GM21381 (cell line): Measurements from ENCODE around the gene FXYD4.
"Not testable (repeated sequence)": the region's sequence is repeated elsewhere in the genome, so short reads cannot be mapped to it uniquely, and the experiment has no call there.

Source experiments
- ATAC-seq: cut with Tn5 transposase; IDR thresholded peaks from one replicate; pipeline ENCODE4 v1.9.1; 2021; ENCODE audit warnings: mild to moderate bottlenecking, moderate library complexity; ENCODE audit not compliant: unreplicated experiment

Gene FXYD4, protein sequence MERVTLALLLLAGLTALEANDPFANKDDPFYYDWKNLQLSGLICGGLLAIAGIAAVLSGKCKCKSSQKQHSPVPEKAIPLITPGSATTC

GRCh38 chr10:43371418-43371817, at the start of gene FXYD4:
Gene FXYD4, plus strand, starts transcription at chr10:43371636. Its CDS starts 2,111 bp downstream, at chr10:43373747.
- no peak for ATAC-seq

DNA sequence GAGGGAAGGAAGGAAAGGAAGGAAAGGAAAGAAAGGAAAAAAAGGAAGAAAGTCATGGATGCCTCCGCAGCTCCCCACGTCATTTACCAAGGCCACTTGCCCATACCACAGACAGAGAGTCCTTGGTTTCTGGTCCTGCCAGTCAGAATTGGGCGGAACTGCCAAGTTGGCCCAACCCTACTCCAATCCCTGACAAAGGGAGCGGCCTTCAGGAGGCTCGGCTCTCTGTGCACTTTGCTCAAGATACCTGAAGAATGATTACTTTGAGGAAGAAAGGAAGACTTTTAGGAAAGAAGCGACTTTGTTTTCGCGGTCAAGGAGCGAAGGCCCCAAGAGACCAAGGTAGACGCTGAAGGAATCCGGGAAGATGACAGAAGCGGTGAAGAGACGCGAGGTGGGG, 49.1 kb upstream of the FXYD4 start:
- no peak for ATAC-seq

DNA sequence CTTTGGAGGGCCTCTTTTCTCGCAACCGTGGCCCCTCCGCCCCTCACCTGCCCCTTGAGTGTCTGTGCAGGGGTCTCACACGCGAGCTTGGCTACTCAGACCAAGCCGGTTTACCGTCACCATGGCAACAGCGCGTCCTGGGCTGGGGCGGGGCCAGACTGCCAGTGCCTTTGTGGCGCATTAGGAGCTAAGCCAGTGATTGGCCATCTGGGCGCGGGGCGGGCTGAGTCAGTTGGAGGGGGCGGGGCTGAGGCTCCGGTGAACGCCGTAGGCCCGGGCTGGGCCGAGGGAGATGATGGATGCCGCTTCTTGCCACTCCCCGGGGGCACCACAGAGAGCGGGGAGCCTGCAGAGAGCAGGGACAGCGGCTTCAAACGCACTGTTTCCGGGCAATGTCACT, 48.7 kb upstream of the FXYD4 start:
- ATAC-seq, result peak; percentile 64

DNA sequence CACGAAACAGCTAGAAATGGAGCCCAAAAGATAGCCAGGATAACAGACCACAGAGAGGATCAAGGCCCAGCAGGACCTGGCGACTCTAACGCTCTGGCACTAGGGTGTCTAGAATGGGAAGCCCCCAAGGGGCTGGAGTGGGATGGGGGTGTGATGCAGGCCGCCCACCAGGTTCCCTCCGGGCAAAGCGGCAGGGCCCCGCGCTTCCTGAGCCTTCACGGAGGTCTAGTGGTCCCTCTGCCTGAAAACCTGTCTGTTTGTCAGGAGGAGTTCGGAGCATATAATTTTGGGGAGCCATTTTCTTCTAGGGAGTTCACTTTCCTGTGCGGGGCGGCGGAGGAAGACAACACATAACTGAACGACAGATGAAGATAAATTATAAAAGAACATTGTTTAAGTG, 48.2 kb upstream of the FXYD4 start:
- no peak for ATAC-seq

DNA sequence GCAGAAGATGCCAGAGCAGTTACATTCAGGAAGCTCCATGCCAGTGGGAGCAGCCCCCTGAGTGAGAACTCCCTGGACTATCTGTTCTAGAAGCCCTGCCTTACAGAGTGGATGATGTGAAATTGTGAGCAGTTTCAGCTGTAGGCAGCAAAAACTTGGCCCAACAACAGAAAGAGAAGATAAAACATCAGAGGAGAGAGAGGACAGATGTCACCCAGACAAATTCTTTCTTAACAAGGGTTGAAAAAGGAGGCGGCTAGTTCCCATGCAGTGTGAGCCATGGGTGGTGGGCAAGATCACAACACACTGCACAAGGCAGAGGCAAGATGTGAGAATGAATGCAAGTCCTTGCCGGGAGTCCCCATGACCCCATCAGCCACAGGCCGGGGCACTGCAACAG, 46.6 kb upstream of the FXYD4 start:
- no peak for ATAC-seq

- no peak for ATAC-seq
Measured at GRCh38 chr10:43327171-43327570, 44.3 kb upstream of the FXYD4 start.

DNA sequence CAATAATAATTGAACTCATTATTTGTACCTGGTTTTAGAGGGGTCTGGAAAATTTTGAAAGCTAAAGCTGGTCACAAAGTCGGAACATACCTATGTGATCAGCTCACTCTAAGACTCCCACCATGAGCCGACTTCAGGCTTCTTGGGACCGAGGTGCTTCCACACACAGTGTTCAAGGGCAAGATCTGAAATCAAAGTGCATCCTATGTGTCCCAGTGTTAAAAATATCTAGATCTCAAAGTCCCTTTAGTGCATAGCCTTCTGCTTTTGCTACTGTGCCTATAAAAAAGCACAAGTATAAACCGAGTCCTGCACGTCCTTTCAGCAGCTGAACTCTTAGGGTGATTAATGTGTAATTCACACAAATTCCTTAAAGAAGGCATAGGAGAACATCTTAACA, 43.5 kb upstream of the FXYD4 start:
- ATAC-seq, result no peak

GRCh38 chr10:43328810-43329209, 42.6 kb upstream of the FXYD4 start:
- ATAC-seq, result not testable (repeated sequence)

- ATAC-seq, result not testable (repeated sequence)
Measured at GRCh38 chr10:43329246-43329885, 42.1 kb upstream of the FXYD4 start.

DNA sequence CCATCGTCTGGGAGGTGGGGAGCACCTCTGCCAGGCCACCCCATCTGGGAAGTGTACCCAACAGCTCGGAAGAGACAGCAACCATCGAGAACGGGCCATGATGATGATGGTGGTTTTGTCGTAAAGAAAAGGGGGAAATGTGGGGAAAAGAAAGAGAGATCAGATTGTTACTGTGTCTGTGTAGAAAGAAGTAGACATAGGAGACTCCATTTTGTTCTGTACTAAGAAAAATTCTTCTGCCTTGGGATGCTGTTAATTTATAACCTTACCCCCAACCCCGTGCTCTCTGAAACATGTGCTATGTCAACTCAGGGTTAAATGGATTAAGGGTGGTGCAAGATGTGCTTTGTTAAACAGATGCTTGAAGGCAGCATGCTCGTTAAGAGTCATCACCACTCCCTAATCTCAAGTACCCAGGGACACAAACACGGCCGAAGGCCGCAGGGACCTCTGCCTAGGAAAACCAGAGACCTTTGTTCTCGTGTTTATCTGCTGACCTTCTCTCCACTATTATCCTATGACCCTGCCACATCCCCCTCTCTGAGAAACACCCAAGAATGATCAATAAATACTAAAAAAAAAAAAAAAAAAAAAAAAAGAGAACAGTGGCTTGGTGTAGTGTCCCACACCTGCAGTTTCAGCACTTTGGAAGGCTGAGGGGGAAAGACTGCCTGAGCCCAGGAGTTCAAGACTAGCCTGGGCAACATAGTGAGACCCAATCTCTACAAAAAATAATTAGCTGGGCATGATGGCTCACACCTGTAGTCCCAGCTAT, 41.2 kb upstream of the FXYD4 start:
- ATAC-seq, result not testable (repeated sequence)

DNA sequence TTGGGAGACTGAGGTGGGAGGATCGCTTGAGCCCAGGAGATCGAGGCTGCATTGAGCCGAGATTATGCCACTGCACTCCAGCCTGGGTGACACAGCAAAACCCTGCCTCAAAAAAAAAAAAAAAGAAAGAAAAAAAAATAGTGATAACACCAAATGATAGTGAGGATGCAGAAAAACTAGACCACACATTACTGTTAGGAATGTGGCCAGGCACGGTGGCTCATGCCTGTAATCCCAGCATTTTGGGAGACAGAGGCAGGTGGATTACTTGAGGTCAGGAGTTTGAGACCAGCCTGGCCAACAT, 40.7 kb upstream of the FXYD4 start:
- not testable (repeated sequence) for ATAC-seq

DNA sequence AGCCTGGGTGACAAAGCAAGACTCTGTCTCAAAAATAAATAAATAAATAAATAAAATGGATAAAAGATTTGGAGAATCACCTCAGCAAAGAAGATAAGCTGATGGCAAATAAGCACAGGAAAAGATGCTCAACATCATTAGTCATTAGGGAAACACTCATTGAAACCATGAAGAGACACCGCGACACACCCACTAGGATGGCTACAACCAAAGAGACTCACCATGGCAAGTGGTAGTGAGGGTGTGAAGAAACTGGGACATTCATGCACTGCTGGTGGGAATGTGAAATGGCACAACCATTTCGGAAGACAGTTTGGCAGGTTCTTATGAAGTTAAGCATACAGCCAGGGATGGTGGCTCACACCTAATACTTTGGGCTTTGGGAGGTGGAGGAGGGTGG, 37.8 kb upstream of the FXYD4 start:
- ATAC-seq, result no peak

GRCh38 chr10:43336061-43336460, 35.4 kb upstream of the FXYD4 start:
- no peak for ATAC-seq

DNA sequence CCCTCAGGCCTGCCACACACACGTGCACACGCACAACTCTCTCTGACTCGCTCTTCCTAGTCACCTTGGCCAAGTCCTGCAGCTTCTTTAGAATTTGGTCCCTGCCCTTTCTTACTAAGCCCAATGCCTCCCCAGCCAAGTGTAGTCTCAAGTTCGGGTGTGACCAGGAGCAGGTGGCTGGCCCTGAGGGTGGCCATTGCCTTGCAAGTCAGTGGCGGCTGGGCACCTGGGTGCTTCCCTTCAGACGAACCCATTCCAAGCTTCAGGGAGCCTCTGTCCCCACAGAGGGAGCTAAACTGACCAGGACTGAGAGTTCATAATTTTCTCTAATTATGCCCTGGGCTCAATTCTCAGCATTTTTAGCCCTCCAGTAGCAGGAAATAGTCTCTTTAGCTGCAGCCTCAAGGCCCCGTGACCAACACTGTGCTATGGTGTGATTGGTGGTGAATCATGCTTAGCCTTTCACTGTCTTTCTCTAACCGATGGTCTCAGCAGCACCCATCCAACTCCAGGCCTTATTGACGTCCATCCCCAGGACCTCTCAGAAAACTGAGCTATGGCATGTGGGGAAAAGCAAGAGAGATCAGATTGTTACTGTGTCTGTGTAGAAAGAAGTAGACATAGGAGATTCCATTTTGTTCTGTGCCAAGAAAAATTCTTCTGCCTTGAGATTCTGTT, 34.7 kb upstream of the FXYD4 start:
- ATAC-seq, result no peak

- not testable (repeated sequence) for ATAC-seq
Measured at GRCh38 chr10:43337536-43337935, 33.9 kb upstream of the FXYD4 start.

GRCh38 chr10:43338117-43338516, 33.3 kb upstream of the FXYD4 start:
- ATAC-seq, result no peak

- ATAC-seq, result no peak
Measured at GRCh38 chr10:43339136-43339535, 32.3 kb upstream of the FXYD4 start.

- ATAC-seq, result no peak
Measured at GRCh38 chr10:43340101-43340500, 31.3 kb upstream of the FXYD4 start.

GRCh38 chr10:43340619-43341018, 30.8 kb upstream of the FXYD4 start:
- ATAC-seq, result no peak

DNA sequence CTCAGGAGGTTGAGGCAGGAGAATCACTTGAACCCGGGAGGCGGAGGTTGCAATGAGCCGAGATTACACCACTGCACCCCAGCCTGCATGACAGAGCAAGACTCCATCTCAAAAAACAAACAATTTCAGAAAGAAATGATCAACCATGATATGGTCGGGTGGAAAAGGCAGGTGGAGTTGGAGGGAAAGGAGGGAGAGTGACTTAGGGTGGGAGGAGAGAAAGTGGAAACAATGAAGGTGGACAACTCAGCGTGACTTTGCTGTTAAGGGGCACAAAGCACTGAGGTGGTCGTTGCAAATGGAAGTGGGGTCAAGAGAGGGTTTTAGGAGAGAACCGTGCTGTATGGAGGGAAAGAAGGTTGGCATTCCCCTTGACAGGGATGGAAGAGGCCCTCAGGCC, 30.0 kb upstream of the FXYD4 start:
- no peak for ATAC-seq

DNA sequence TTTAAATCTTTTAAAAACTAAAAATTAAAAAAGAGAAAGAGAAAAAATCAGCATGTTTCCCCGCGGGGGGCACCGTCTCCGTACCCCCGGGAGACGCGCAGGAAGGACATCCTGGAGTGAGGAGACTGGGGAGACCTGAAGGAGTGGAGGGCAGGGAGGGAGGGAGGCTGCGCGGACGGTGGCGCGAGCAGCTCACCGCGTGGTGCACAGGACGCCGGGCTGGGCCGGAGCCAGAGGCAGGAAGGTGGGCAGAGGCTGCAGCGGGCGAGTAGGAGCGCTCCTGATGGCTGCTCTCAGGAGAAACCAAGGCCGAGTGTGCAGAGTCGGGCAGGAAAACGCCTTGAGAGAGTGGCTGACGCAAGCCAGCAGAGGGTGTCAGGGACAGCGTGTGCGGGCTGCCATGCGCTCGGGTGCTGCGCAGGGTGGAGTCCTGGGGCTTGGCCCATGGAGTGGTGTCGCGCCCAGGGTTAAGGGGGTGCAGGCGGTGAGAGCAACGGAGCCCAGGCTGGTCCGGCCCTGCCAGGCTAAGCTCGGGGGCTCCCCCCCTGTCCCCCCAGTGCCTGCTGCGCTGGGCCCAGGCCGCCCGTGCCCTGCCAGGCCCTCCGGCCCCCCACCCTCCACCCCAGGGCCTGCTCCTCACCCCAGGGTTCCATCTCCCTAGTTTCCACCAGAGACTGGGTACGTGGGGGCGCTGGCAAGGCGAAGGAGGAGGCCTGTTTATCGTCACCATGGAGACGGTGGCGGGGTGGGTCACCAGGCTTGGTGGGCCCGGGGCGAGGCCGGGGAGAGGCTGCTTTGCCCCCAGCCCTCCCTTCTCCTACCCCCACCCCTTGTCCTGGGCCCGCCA, 28.9 kb upstream of the FXYD4 start:
- no peak for ATAC-seq
